ENCODE data around the gene SYNPR.
"Not testable (repeated sequence)": the region's sequence is repeated elsewhere in the genome, so short reads cannot be mapped to it uniquely, and the experiment has no call there.

SYNPR gene

DNA sequence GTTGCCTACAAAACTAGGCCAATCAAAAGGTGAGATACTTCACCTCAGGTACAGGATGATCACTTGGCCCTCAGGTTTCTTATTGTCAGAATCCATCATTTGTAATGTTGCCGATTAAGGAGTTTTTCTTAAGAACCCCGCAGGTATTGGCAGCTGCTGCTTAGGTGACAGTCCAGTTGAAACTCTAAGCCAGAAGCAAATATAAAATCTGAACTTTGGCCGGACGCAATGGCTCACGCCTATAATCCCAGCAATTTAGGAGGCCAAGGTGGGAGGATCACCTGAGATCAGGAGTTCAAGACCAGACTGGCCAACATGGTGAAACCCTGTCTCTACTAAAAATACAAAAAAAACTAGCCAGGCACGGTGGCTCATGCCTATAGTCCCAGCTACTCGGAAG is 331.3 kb downstream of the SYNPR start:
- DNase-seq (ENCODE audit: low read depth in 2 of 3, low spot score in 2 of 3) = no peak

GRCh38 chr3:63609834-63610233 is 331.7 kb downstream of the SYNPR start:
- no peak for DNase-seq (ENCODE audit: low read depth in 2 of 3, low spot score in 2 of 3)

DNA sequence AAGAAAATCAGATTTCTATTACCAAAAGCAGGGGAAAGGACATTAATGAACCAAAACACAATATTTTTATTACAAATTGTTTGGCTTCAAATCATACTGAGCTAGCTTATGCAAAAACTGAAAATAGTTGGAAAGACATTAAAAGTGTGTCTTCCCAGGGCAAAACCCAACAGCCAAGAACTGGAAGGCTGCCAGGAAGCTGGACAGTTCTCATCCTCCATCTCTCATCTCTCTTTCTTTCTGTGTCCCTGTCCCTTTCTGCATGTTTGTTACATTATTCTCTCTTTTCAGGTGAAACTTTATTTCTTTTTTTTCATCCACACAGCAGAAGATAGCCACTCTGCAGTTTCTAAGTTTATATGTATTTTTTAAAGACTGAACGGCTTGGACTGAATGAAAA is 333.3 kb downstream of the SYNPR start:
- no peak for DNase-seq (ENCODE audit: low read depth in 2 of 3, low spot score in 2 of 3)

- no peak for DNase-seq (ENCODE audit: low read depth in 2 of 3, low spot score in 2 of 3)
Observed at GRCh38 chr3:63613561-63613960, 335.5 kb downstream of the SYNPR start.

GRCh38 chr3:63617391-63617790 is 339.3 kb downstream of the SYNPR start:
- no peak for DNase-seq (ENCODE audit: low read depth in 2 of 3, low spot score in 2 of 3)

- DNase-seq (ENCODE audit: low read depth in 2 of 3, low spot score in 2 of 3) = no peak
Observed at GRCh38 chr3:63624941-63625560, 346.9 kb downstream of the SYNPR start.

- no peak for DNase-seq (ENCODE audit: low read depth in 2 of 3, low spot score in 2 of 3)
Observed at GRCh38 chr3:63631670-63632069, 353.6 kb downstream of the SYNPR start.

DNA sequence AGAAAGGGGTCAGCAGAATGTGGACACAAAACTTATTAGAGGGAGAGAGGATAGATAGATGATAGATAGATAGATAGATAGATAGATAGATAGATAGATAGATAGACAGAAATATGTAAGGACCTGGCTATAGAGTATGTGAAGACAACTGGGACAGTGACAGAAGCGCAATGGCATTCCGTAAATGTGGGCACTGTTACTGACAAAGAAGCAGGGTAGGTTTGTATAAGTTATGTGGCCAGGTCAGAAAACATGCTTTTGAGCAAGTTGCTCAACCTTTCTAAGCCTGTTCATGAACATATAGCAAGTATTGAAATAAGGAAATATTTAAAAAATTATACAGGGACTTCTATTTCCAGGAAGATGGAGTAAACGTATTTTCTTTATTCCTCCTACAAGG is 357.1 kb downstream of the SYNPR start:
- DNase-seq (ENCODE audit: low read depth in 2 of 3, low spot score in 2 of 3) = no peak

DNA sequence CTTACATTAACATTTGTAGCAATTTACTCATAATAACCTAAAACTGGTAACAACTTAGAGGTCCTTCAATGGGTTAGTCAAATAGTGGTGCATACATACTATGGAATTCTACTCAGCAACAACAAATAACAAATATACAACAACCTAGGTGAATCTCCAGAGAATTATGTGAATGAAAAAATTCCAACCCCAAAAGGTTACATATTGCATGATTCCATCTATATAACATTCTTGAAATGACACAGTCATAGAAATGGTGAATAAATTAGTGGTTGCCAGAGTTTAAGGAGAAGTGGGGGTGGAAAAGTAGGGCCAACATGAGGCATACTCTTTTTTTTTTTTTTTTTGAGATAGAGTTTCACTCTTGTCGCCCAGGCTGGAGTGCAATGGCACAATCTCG is 361.7 kb downstream of the SYNPR start:
- DNase-seq (ENCODE audit: low read depth in 2 of 3, low spot score in 2 of 3) = no peak

DNA sequence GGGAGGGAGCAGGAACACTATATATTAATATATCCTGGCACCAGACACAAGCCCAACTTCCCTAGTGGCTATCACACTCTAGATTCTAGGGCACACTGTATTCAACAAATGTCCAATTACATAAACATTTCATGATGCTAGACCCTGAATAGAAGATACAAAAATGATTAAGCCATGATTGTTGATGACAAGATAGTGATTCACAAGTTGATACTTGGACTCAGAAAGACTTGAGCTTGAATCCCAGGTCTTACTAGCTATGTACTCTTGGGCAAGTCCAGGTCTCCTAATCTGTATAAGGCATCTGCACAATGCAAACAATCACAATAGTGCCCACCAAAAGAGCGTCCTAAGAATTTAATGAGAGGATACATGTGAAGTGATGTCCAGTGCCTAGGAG is 364.4 kb downstream of the SYNPR start:
- no peak for DNase-seq (ENCODE audit: low read depth in 2 of 3, low spot score in 2 of 3)

GRCh38 chr3:63644212-63644797 is 366.2 kb downstream of the SYNPR start:
- no peak for DNase-seq (ENCODE audit: low read depth in 2 of 3, low spot score in 2 of 3)

DNA sequence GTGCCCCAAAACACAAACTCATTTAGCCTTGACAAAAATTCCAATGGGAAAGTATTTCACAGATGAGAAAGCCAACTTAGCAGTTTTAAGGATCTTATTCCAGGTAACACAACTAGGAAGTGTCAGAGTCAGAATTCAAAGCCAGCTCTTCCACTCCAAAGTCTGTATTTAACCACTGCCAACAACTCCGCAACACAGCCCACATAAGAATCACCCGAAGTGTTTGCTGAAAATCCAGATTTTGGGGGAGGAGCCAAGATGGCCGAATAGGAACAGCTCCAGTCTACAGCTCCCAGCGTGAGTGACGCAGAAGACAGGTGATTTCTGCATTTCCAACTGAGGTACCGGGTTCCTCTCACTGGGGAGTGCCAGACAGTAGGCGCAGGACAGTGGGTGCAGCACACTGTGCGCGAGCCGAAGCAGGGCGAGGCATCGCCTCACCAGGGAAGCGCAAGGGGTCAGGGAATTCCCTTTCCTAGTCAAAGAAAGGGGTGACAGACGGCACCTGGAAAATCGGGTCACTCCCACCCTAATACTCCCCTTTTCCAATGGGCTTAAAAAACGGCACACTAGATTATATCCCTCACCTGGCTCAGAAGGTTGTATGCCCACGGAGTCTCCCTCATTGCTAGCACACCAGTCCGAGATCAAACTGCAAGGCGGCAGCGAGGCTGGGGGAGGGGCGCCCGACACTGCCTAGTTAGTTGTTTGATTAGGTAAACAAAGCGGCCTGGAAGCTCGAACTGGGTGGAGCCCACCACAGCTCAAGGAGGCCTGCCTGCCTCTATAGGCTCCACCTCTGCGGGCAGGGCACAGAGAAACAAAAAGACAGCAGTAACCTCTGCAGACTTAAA is 367.0 kb downstream of the SYNPR start:
- not testable (repeated sequence) for DNase-seq (ENCODE audit: low read depth in 2 of 3, low spot score in 2 of 3)

GRCh38 chr3:63652066-63652725 is 374.1 kb downstream of the SYNPR start, which contains the start of gene SNTN:
TSS of gene SNTN (plus strand) at chr3:63652675. CDS start at chr3:63652688, 13 bp downstream.
- DNase-seq (ENCODE audit: low read depth in 2 of 3, low spot score in 2 of 3) = no peak

DNA sequence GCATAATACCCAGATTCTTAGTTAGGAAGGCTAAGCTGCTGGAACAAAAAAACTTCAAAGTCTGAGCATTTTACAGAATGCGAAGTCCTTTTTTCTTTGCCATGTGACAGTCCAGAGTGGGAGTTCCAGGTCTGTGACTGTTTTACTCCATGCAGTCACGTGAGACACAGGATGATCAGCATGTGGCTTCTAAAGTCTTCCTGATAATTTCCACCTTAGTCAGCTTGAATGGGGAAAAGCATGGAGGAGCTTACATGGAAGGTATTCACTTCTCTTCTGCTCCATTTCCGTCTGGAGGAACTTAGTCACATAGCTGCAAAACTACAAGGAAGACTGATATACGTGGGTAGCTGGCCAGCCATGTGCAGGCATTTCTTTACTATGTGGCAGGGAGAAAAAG is 376.1 kb downstream of the SYNPR start:
- DNase-seq (ENCODE audit: low read depth in 2 of 3, low spot score in 2 of 3) = no peak

- DNase-seq (ENCODE audit: low read depth in 2 of 3, low spot score in 2 of 3) = no peak
Observed at GRCh38 chr3:63654931-63655330, 376.8 kb downstream of the SYNPR start.

DNA sequence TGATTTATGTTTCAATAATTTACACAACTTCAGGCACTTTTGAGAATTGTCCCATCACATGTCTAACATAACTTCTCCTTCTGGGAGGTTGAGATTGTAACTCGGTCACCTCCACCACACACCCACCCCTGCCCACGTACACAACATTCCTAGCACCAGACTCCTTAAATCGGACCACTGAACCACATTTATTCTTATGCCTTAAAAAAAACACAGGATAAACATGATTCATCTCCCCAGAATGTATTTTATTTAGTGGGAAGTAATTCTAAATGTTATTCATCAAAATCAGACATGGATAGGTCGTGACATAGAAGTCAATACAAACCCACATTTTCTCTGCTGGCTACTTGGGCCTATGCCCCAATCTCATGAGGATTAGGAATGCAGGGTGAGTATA is 377.4 kb downstream of the SYNPR start:
- DNase-seq (ENCODE audit: low read depth in 2 of 3, low spot score in 2 of 3) = no peak

DNA sequence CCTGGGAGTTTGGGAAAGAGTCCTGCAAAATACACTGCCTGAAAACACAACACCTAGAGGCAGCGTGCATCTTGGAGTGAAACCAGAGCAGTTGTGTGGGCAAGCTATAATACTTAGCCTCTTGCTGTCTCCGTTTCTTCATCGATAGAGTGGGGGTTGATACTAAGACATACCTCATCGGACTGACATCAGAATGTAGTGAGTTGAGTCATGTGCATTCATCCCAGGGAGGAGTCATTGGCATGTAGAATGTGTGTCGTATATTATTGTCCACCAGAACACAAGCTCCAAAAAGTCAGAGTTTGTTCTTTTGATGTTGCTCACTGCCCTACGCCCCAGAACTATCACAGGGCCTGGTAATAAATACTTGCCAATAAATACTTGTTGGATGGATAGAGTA is 378.7 kb downstream of the SYNPR start:
- no peak for DNase-seq (ENCODE audit: low read depth in 2 of 3, low spot score in 2 of 3)

- DNase-seq (ENCODE audit: low read depth in 2 of 3, low spot score in 2 of 3) = no peak
Observed at GRCh38 chr3:63661242-63661641, 383.1 kb downstream of the SYNPR start.

DNA sequence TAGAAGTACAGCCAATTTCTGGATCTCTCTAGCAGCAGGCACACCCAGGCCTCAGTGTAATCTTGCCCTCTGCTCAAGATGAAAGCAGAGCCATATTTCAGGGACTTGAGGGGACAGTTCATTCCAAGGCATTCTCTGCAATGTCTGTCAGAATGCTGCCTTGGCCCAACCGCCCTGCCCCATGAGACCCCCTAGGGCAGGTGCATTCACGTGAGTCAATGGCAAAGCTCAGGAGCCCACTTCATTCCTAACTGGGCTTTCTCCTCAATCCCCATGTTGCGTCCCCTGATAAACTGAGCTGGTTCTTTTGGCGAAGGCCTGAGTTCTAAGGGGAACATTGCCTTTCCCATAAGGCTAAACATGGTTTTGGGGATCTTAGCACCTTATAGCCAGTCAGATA is 383.9 kb downstream of the SYNPR start:
- DNase-seq (ENCODE audit: low read depth in 2 of 3, low spot score in 2 of 3) = no peak

GRCh38 chr3:63662500-63662899 is 384.4 kb downstream of the SYNPR start:
- no peak for DNase-seq (ENCODE audit: low read depth in 2 of 3, low spot score in 2 of 3)
